Endothelial cell of umbilical vein (primary cell): ENCODE data around the gene RER1. TPM values are rescaled to one million over a fixed set of nuclear protein-coding genes. Genes with fewer than 3 reads are reported as not detected.

Experiments
- BruUV-seq: library from RNA; stranded (reverse); fragments of 400-500 nt; replicated peaks from 2 replicates; lab custom pipeline; 2021; lab: Mats Ljungman, UMichigan
- CTCF ChIA-PET: fragments of 300-600, 350-600 bp; sonication (Branson Sonifier 250); formaldehyde crosslinking; loops from one replicate; lab custom pipeline; 2021; ENCODE audit warnings: antibody characterized with exemption, inconsistent platforms; lab: Charles Lee
- POLR2A ChIA-PET: fragments of 300-600, 350-600 bp; sonication (Branson Sonifier 250); formaldehyde crosslinking; loops from one replicate; lab custom pipeline; 2021; ENCODE audit warnings: antibody characterized with exemption, inconsistent platforms; lab: Charles Lee
- DNase-seq: peaks from one replicate; pipeline ENCODE4 v3.0.0-alpha.2; 2011; ENCODE audit warnings: low read depth, low spot score
- FAIRE-seq: peaks from 2 replicates; lab custom pipeline; 2011; peaks lifted over from hg19 to GRCh38; lab: Jason Lieb, UNC
- H2AFZ ChIP-seq: 2 replicates; pipeline ENCODE4 v1.6.0; 2012; ENCODE audit warnings: low read depth, low read length, control low read depth, inconsistent platforms
- H3K27ac ChIP-seq: 2 replicates; pipeline ENCODE4 v1.5.1; 2011; ENCODE audit warnings: low read depth, mild to moderate bottlenecking, control low read depth, low read length, moderate library complexity; ENCODE audit not compliant: insufficient read depth
- H3K27me3 ChIP-seq, 2 experiments: 2 replicates each; pipeline versions ENCODE4 v1.6.0 to v1.6.1; 2011; ENCODE audit warnings: low read length in 2 of 2, mixed read lengths in 1 of 2; ENCODE audit not compliant: control insufficient read depth in 2 of 2, insufficient read depth in 2 of 2
- H3K36me3 ChIP-seq, 2 experiments: 2 replicates in 1 of 2; 3 replicates in 1 of 2; pipeline ENCODE4 v1.5.1; 2011; ENCODE audit warnings: low read length in 2 of 2, mild to moderate bottlenecking in 1 of 2, moderate library complexity in 1 of 2; ENCODE audit not compliant: control insufficient read depth in 2 of 2, insufficient read depth in 2 of 2; ENCODE audit errors: extremely low read depth in 1 of 2
- H3K4me1 ChIP-seq: 3 replicates; pipeline ENCODE4 v1.5.1; 2011; ENCODE audit warnings: mild to moderate bottlenecking, low read length; ENCODE audit not compliant: control insufficient read depth, insufficient read depth; ENCODE audit errors: extremely low read depth
- H3K4me2 ChIP-seq: 2 replicates; pipeline ENCODE4 v1.6.1; 2011; ENCODE audit warnings: low read length, control low read depth, mixed read lengths; ENCODE audit not compliant: insufficient read depth
- H3K4me3 ChIP-seq, 3 experiments: fragments of 200-600 bp in 1 of 3; sonication (generic), shearing (Covaris generic) in 1 of 3; replicated peaks in 1 of 3; 2 replicates each; pipeline ENCODE4 v1.5.1; 2011 to 2016; ENCODE audit warnings: control low read depth in 3 of 3, low read length in 3 of 3, mild to moderate bottlenecking in 2 of 3, inconsistent platforms in 1 of 3, low read depth in 1 of 3, moderate library complexity in 1 of 3; ENCODE audit not compliant: insufficient read depth in 1 of 3
- H3K79me2 ChIP-seq: 2 replicates; pipeline ENCODE4 v1.6.0; 2012; ENCODE audit warnings: low read length, inconsistent platforms; ENCODE audit not compliant: control insufficient read depth, insufficient read depth
- H3K9ac ChIP-seq: replicated peaks from 2 replicates; pipeline ENCODE3; 2011; ENCODE audit warnings: low read length, control low read depth; ENCODE audit not compliant: insufficient read depth; ENCODE audit errors: extremely low read depth
- H3K9me1 ChIP-seq: replicated peaks from 3 replicates; pipeline ENCODE4 v1.6.0; 2011; ENCODE audit warnings: mild to moderate bottlenecking, low read length; ENCODE audit not compliant: control insufficient read depth, insufficient read depth; ENCODE audit errors: extremely low read depth
- H3K9me3 ChIP-seq: replicated peaks from 2 replicates; pipeline ENCODE4 v1.5.1; 2012; ENCODE audit warnings: low read length, inconsistent platforms; ENCODE audit not compliant: control insufficient read depth, insufficient read depth
- H4K20me1 ChIP-seq: replicated peaks from 2 replicates; pipeline ENCODE3; 2011; ENCODE audit warnings: mild to moderate bottlenecking, low read length; ENCODE audit not compliant: control insufficient read depth, insufficient read depth; ENCODE audit errors: extremely low read depth
- EZH2 ChIP-seq: IDR thresholded peaks from 2 replicates; pipeline ENCODE4 v1.6.1; 2012; ENCODE audit warnings: borderline replicate concordance, low read depth, mild to moderate bottlenecking, moderate library complexity, low read length, inconsistent platforms; ENCODE audit not compliant: severe bottlenecking
- FOS ChIP-seq: IDR thresholded peaks from 2 replicates; pipeline ENCODE4 v1.6.1; 2011; ENCODE audit warnings: mild to moderate bottlenecking, low read length, moderate library complexity, borderline replicate concordance; ENCODE audit not compliant: insufficient read depth
- GATA2 ChIP-seq: IDR thresholded peaks from 2 replicates; pipeline ENCODE4 v1.7.0; 2011; ENCODE audit warnings: low read depth, mild to moderate bottlenecking, moderate library complexity, mixed read lengths, low read length; ENCODE audit not compliant: insufficient read length, insufficient read depth
- JUN ChIP-seq: IDR thresholded peaks from 2 replicates; pipeline ENCODE4 v1.6.1; 2011; ENCODE audit warnings: borderline replicate concordance, low read depth; ENCODE audit not compliant: insufficient read length, insufficient read depth
- MYC ChIP-seq: IDR thresholded peaks from one replicate; pipeline ENCODE4 v1.6.1; 2011; ENCODE audit warnings: mild to moderate bottlenecking, low read depth, low read length
- POLR2A ChIP-seq: IDR thresholded peaks from 2 replicates; pipeline ENCODE4 v1.6.1; 2012; ENCODE audit warnings: low read depth, mild to moderate bottlenecking, control low read depth, low read length
- POLR2AphosphoS5 ChIP-seq: IDR thresholded peaks from 2 replicates; pipeline ENCODE4 v1.6.1; 2012; ENCODE audit warnings: low read depth, mild to moderate bottlenecking, control low read depth, low read length, moderate library complexity; ENCODE audit not compliant: insufficient read depth
- dilution Hi-C: fragments of 300-500 bp; cut with MboI; formaldehyde crosslinking; loops from one replicate; pipeline ENCODE4 v1.15.0; 2019; ENCODE audit warnings: low sequenced_read_pairs; ENCODE audit not compliant: extremely low pct_ligation_motif_present
- intact Hi-C: fragments of 100-400 bp; cut with micrococcal nuclease; formaldehyde crosslinking; loops from one replicate; pipeline ENCODE4 v1.10.0; 2022
- polyA plus RNA-seq, 4 experiments: library from polyadenylated mRNA; depleted of rRNA in 3 of 4; stranded (reverse) in 3 of 4; unstranded in 1 of 4; fragments of >200 nt; gene quantifications; 2 replicates each; pipeline versions ENCODE4 v1.2.1 to v1.2.3, GENCODE V29; 2011 to 2012; ENCODE audit warnings: missing spikeins in 1 of 4
- total RNA-seq: library from RNA; stranded (reverse); gene quantifications from 2 replicates; pipeline ENCODE4 v1.2.3, GENCODE V29; 2021
- TF ChIP-seq, protein P1 (sequence below): IDR thresholded peaks from 2 replicates; pipeline ENCODE4 v1.6.1; 2011; ENCODE audit not compliant: insufficient read depth, insufficient read length
- TF ChIP-seq, protein P2 (sequence below), 2 donors: IDR thresholded peaks; 1 replicate in 1 of 2; 2 replicates in 1 of 2; pipeline ENCODE4 v1.5.1; 2011; ENCODE audit warnings: low read length in 2 of 2, mild to moderate bottlenecking in 2 of 2, moderate library complexity in 2 of 2, control low read depth in 1 of 2, inconsistent platforms in 1 of 2, low read depth in 1 of 2; ENCODE audit not compliant: insufficient read depth in 1 of 2; ENCODE audit errors: extremely low read depth in 1 of 2

Gene RER1
- total and polyA plus RNA-seq, 2 donors (not counting 3 experiments of a cell fraction or from before 2014, with no cell fraction given): 179 to 292 TPM

DNA sequence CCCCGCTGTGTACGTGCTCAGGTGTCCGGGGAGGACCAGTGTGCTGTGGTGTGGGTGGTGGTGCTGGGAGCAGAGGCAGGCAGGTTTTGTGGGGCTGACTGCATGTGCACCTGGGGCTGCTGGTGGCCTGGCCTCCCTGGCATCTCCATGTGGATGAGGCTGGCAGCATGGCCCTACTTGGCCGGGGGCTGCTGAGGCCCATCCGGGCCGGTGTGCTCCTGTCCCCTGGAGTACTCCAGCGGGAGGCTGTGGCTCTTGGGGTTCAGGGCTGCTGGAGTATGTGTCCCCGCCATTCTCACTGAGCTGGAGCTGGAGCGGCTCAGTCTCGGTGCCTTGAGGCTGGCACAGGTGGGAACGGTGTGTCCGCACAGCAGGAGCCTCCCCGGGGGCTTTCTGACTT lies 41.6 kb downstream of the RER1 start:
- H3K79me2 ChIP-seq: no peaks in the 10 kb centered on the region

More for the DNA sequence above, 41.6 kb downstream of the RER1 start:
- no peaks in the 10 kb centered on the region for H3K36me3 ChIP-seq
- H3K4me2 ChIP-seq: no peak overlapping the region
- no peaks in the 10 kb centered on the region for H3K27me3 ChIP-seq
- DNase-seq (no peak), FAIRE-seq (no peak)
- H3K27ac ChIP-seq: no peak overlapping the region
- POLR2A ChIA-PET: no interaction called here
- H3K4me1 ChIP-seq: no peaks in the 10 kb centered on the region
- H3K9ac ChIP-seq: no peak overlapping the region
- H2AFZ ChIP-seq: no peak overlapping the region
- no TSS peak for BruUV-seq
- TF ChIP-seq, protein P1, sequence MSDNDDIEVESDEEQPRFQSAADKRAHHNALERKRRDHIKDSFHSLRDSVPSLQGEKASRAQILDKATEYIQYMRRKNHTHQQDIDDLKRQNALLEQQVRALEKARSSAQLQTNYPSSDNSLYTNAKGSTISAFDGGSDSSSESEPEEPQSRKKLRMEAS: no peak
- no peak for TF ChIP-seq JUN
- TF ChIP-seq, protein P2, sequence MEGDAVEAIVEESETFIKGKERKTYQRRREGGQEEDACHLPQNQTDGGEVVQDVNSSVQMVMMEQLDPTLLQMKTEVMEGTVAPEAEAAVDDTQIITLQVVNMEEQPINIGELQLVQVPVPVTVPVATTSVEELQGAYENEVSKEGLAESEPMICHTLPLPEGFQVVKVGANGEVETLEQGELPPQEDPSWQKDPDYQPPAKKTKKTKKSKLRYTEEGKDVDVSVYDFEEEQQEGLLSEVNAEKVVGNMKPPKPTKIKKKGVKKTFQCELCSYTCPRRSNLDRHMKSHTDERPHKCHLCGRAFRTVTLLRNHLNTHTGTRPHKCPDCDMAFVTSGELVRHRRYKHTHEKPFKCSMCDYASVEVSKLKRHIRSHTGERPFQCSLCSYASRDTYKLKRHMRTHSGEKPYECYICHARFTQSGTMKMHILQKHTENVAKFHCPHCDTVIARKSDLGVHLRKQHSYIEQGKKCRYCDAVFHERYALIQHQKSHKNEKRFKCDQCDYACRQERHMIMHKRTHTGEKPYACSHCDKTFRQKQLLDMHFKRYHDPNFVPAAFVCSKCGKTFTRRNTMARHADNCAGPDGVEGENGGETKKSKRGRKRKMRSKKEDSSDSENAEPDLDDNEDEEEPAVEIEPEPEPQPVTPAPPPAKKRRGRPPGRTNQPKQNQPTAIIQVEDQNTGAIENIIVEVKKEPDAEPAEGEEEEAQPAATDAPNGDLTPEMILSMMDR (IDR thresholded peaks at IDR 0.05; ENCODE audit: extremely low read depth in 1 of 2, insufficient read depth in 1 of 2, low read depth in 1 of 2, low read length in 2 of 2): no peak
- TF ChIP-seq FOS: no peak
- TF ChIP-seq POLR2AphosphoS5: no peak
- no peak for TF ChIP-seq POLR2A
- TF ChIP-seq MYC: no peak
- TF ChIP-seq EZH2: no peak
- TF ChIP-seq GATA2: no peak
- CTCF ChIA-PET: no interaction called here
- no peaks in the 10 kb centered on the region for H3K9me1 ChIP-seq
- intact Hi-C loops (no loop called here), dilution Hi-C loops (no loop called here)
- H3K9me3 ChIP-seq: no peaks in the 10 kb centered on the region
- H4K20me1 ChIP-seq: no peaks in the 10 kb centered on the region
- H3K4me3 ChIP-seq: no peak overlapping the region
